Ammon's horn (tissue), 1 donor: ENCODE results near the gene HGD.
"Not testable (repeated sequence)": the region's sequence is repeated elsewhere in the genome, so short reads cannot be mapped to it uniquely, and the experiment has no call there.

Experiments
- DNase-seq: peaks from one replicate; pipeline ENCODE4 v3.0.0-alpha.2; 2016; ENCODE audit warnings: low spot score

Gene HGD, protein sequence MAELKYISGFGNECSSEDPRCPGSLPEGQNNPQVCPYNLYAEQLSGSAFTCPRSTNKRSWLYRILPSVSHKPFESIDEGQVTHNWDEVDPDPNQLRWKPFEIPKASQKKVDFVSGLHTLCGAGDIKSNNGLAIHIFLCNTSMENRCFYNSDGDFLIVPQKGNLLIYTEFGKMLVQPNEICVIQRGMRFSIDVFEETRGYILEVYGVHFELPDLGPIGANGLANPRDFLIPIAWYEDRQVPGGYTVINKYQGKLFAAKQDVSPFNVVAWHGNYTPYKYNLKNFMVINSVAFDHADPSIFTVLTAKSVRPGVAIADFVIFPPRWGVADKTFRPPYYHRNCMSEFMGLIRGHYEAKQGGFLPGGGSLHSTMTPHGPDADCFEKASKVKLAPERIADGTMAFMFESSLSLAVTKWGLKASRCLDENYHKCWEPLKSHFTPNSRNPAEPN

DNA sequence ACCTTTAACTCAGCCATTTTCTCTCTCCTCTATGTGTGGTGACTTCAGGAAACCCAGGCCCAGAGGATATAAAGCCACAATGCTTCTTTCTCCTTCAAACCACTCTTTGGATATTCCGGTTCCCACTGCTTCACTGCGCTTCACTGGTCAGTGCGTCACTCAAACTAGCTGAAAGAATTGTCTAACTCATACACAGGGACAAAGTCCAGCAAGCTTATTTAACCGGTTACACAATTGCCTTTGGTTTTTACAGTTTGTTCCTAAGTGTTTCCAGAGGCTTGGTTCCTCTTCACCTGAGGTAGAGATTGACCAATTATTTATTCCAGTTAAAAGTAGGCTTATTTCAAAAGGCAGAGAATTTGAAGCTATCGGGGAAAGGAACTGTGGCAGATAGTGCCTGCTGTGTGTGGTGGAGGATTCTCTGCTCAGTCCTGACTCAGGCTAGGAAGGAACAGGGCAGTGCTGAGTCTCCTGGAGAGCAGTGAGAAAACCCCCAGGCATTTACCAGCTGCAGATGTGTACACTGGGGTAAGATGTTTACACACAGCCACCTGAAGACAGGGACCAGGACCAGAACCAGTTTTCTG, at the start of gene HGD:
TSS of gene HGD (minus strand) at position 145 of the 587 bp plus-strand sequence. CDS start at position 17, 128 bp downstream.
- DNase-seq, result no peak

DNA sequence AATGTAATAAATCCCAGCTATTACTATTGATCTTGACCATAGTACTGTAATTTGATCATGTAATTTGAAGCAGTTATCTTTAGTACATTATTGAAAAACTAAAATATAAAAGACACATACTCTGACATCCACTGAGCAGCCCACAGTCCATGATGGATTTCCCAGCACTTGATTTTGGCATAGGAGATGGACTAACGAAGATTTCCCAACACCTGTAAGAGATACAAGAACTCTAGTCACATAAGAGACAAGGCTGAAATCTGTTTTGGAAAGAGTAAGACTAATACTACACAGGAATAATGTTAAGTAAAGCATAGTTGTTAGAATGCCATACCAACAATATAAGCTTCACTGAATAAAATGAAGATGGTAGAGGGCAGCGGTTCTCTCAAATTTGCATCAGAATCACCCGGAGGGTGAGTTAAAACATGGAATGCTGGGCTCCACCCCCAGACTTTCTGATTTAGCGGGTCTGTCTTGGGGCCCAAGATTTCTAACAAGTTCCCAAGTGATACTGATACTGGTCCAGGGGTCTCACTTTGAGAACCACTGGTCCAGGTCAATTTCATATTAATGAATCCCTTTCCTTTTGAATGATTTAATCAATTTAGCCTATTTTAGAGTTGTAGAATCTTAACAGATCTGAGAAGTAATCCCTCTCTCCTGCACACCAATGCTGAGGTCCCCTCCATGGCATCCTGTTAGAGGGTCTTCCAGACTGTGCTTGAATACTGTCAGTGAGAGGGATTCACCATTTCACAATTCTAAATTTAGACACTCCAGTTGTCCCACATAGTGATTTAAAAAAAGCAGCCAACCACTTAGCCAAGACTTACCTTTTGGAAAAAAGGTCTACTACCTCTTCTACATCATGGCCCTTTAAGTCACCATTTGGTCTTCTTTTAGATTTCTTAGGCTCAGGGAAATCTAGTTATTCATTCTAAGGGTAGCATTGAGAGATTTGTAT, 48.8 kb upstream of the HGD start:
- no peak for DNase-seq

DNA sequence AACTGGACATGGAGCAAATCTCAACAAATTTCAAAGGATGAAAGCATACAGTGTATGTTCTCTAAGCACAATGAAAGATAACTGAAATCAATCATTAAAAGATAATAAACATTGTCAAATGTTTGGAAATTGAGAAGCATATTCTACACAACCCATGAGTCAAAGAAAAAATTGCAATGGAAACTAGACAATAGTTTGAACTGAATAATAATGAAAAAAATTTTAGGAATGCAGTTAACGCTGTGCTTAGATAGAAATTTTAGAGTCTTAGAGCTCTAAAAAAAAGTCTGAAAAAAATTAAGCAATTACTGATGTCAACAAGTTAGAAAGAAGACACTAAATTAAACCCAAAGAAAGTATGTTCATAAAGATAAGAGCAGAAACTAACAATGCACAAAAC, 44.8 kb upstream of the HGD start:
- DNase-seq, result no peak

DNA sequence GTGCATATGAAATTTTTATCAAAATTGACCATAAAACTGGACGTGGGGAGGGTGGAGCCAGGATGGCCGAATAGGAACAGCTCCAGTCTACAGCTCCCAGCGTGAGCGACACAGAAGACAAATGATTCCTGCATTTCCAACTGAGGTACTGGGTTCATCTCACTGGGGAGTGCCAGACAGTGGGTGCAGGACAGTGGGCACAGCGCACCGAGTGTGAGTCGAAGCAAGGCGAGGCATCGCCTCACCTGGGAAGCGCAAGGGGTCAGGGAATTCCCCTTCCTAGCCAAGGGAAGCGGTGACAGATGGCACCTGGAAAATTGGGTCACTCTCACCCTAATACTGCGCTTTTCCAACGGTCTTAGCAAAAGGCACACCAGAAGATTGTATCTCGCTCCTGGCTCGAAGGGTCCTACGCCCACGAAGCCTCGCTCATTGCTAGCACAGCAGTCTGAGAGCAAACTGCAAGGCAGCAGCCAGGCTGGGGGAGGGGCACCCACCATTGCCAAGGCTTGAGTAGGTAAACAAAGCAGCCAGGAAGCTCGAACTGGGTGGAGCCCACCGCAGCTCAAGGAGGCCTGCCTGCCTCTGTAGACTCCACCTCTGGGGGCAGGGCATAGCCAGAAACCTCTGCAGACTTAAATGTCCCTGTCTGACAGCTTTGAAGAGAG, 37.3 kb upstream of the HGD start:
- not testable (repeated sequence) for DNase-seq

DNA sequence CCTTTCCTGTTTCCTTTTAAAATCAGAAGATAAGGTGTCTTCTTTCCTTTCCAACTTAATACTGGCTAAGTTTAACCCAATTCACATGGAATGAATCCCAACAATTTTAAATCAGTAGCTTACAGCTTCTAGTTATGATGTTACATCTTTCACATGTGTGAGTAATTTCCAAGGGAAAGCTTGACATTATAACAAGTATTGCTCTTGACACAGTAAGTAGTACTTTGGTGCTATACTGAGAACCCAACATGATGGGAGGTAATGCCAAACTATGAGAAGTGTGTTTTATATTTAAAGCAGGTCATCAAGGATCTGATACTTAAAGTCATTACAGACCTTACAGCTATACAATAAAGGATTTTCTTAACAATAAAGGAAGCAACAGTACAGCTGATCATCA, 31.2 kb upstream of the HGD start:
- no peak for DNase-seq

DNA sequence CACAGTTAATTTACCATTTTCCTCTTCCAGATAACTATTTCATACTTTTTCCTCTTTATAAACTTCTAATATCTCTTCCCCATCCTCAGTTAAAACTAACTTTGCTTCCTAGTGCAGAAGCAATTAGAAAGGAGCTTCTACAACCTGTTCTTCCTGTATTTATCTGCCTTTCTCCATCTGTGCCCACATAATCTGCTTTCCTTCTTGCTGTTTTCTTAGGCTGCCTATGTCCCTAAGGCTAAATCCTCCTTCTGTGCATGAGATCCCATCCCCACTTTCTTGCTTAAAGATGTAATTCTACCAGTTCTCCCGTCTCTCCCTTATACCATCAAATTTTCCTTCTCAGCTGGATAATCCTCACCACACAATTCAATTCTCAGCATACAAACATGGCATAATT, 28.3 kb upstream of the HGD start:
- DNase-seq, result no peak

DNA sequence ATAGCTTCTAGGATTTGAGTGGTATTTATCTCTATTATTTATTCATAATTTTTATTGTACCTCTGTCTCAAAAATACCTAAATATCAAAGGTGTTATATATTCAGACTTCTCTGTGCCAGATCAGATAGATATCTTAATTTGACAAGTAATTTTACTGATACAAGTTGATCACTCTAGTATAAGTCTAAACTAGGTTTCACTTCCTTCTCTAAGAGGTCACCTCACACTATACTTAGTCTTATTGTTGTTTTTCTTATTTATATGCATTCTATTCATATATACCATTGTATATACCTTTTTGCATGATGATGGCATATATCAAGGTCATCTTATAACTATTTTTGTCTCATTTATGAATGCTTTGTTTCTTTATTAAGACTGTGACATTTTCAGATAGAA, 26.4 kb upstream of the HGD start:
- DNase-seq, result no peak

DNA sequence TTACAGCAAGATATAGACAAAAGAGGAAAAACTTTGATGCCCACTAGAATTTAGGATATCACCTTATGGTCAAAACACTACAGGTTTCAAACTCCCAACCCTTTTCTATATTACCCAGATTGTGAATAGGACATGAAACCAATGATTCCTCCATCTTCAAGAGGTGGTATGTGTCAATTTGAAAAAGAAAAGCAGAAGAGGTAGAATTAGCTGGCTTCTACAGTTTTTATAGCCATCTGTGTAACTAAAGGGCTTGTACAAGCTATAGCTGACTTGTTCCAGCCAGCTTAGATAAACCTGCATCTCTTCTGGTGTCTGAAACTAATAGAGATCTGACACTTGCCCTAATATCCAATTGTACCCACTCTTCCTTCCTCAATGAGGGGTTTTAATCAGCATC, 24.9 kb upstream of the HGD start:
- DNase-seq, result no peak

DNA sequence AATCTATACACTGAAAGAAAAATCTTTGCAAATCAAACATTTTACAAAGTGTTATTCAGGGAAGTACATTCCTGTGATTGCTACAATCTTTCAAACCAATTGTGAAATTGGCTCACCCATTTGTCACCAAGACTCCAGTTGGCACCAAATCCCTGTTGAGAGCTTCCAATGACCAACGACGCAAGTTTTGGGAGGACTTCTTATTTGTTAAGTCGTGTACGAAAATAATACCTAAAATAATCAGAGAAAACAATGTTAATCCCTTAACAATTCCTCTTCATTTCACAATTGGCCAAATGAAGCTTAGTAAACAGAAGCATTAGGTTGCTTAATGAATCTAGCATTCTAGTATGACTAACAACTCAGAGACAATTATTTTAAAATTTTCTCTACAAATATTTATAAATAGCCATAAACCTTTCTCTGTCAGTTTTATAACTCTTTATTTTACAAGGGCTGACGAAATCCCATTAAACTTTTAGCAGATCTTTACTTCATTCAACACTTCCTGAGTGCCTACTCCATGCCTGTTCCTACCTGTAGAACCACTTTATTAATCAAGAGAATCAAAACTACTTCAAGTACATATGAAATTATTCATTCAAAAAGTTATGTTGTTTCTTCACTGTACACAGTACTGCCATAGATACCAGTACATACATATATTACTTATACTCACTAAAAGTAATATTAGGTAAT, 24.0 kb upstream of the HGD start:
- no peak for DNase-seq

DNA sequence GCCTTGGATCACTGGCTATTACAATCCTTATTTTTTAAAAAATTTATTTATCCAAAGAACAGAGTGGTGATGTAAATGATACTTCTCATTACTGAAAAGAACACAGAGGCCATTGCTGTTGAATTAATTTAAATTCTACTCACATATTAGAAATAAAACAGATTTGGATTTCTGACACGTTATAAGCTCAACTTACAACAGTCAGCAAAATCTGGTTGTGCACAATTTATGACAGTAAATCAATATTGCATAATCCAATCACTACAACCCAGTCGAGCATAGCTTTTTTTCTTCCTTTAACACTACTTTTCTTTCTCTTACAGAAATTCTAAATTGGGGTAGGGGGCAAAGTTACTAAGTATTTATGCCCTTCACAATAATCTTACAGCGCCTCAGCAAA, 17.3 kb upstream of the HGD start:
- DNase-seq, result no peak

DNA sequence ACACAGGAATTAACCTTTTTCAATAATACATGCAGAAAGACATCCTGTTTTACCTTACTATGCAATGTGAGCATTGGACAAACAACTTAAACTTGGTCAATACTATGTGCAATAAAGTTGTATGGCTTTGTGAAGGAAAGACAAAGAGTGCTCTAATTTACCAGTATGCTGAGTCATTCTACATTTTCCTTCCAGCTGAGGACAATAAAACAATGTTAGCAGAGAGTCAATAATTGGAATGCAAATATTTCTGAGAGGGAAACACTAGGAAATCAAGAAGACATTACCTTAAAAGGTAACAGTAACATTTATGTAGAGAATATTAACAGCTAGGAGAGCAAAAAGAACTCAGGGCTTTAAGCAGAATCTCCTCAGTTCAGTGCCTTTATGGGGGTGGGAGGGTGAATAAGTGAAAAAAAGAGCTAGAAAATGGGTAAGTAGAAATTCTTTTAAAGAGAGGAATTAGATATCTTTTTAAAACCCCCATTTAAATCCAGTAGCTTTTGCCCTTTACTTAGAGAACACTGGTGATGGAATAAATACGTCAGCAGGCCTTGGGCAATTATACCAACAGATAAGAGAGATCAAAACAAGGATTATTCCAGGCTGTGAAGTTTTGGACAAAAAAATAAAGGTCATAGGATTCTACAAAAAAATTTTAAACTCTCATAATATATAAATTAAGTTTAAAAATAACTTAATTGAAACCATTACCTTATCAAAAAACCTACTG, 11.6 kb upstream of the HGD start:
- DNase-seq, result peak; percentile 19

DNA sequence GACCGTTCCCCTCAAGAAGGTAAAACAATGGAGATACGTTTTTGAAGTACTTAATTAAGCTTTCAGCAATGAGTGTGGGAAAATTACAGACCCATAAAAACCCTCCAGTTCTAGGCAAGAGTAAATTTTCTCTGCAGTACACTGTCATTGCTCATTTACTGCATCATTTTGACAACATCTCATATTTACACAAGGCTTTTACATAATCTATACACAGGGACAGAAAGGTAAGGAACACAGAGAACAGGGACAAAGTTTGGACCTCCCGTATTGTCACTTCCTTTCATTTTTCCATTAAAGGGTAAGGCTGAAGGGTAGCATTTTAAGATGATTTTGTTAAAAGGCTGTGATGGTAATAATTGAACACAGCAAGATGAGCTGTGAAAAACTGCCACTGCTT, 7.4 kb upstream of the HGD start:
- DNase-seq, result no peak

DNA sequence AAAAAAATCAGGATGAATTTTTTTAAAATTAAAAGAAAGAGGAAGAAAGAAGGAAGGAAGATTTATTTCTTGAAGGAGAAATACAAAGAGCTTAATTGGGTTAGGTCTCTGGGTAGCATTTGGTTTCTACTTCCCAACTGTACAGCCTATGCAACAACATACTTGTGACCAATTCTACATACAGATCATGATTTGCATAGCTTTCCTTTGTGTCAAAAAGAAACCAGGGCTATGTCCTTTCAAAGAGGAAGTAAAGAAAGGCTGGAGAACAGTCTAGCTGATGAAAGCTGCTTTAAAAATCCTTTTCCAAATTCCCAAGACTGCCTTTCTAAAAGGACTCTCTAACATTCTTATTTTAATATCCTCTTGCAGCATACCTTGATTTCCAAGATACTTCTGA, 6.1 kb upstream of the HGD start:
- peak; percentile 27 for DNase-seq

DNA sequence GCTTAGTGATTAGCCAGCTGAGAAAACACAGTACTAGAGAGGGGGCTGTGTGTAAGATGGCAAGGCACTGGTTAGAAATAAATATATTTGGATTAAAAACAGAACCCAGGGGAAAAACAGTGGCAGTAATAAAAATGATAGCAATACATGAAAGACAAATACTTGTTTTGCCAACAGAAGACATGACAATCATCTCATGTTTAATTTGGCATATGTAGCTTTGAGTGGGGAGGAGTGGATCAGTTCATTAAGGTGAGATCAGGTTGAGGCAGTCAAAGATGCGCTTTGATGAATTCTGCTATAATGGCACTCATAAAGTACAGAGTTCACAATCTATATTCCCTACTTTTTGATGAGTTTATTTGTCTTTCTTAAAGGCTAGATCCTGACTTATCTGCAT, 3.4 kb upstream of the HGD start:
- no peak for DNase-seq

DNA sequence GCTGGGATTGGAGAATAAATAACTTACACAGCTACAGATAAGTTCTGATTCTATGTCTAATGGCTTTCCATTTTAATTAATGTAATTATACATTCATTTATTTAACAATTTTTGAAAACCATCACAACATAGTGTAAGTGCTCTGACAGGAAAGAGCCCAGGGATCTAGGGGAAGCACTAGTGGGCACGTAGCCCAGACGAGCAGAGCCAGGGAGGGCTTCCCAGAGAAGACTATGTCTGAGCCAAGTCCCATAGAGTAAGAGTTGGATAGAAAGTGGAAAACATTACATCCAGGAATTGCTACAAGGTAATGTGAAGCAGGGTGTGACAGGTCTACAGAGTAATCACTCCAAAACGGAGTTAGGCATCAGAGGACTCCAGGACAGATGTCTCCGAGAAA, 2.9 kb upstream of the HGD start:
- no peak for DNase-seq

DNA sequence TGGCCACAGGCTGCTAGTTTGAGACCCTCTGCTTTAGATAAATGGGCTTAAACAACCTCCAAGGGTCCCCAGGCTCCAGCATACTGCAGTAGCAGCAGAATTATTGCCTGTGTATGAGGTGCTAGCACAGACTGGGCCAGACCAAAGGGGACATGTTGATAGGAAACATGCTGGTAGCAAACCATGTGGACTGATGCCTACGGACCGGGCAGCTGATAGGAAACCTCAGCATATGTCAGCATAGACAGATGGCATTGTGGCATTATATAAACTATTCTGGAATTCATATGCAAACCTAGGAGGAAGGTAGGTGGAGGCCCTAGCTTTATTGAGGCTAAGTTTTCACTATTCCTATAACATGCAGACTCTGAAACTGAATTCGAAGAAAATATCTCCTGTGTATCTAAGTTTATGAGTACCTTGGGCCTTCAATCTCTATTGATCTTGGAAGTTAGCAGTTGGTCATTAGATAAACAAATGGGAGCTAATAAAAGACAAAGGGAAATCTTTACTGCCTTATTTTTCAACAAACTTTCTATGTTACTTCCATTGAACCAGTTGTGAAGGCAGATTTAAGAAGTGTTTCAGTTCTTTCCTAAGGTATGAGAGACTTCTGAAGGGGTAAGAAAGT, 1.7 kb upstream of the HGD start:
- no peak for DNase-seq

DNA sequence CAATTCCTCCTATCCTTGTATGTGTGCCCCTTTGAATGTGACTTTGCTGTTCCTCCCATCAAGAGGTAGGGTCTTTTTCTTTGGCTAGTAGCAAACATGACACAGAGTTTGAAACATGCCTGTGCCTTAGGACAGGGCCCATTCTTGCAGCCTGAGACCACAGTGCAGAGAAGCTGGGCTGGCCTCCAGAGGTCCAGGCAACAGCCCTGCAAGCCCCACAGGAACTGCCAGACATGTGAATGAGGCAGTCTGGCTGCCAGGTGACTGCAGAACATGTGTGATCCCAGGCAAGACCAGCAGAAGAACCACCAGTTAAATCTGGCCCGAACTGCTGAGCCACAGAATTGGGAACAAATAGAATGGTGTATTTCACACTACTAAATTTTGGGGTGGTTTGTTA, 1.2 kb upstream of the HGD start:
- no peak for DNase-seq

DNA sequence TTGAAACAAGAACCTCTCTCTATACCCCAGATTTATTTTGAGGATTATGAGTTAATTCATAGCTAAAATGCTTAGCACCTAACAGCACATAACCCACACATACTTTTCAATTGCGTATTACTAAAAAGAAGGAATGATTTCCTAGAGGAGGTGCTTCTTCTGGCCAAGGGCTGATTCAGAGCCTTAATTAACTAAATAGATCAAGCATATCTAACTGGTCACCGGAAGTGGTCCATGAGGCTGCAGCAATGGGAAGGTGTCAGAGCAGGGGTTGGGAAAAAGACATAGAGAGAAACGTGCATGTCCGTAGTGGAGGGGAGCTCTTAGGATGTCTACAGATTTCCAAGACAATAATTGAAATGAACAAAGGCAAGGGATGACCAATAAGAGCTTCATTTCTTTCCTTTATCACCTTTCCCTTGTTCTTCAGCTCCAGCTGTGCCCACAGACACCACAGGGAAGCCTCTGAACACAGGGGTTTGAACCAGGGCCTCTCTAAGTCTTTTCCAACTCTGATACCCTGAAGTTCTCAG, 467 bp downstream of the HGD start:
- no peak for DNase-seq

DNA sequence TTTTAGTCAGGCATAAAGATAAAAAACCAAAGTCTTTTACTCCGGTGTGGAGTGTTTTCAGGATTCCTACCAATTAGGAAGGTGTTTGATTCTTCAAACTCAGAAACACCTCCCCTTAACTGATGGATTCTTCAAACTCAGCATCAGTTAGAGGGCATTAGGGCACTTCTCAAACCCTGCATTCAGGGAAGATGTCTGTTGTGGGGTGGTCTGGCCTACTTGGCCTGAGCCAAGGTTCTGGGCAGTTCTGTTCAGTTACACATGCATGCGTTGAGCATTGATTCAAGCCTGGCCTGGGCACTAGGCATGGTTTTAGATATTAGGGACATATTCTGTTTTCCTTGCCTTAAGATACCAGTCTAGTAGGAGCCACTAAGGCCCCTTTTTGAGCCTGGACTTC, 1.0 kb downstream of the HGD start:
- DNase-seq, result no peak
